ENCODE measurements around the gene PSTPIP2.

Gene PSTPIP2

GRCh38 chr18:45957100-45957499, 115.0 kb downstream of the PSTPIP2 start:
- H3K4me1 ChIP-seq (ENCODE audit: low read length) = no peaks in the 10 kb centered on the region
- no peaks in the 10 kb centered on the region; the same call in 1 of the 2 replicates for H3K79me2 ChIP-seq (ENCODE audit: low read length)
- peaks cover 25% of the 10 kb centered on the region for H3K36me3 ChIP-seq (replicated peaks; ENCODE audit: low read depth, low read length)
- H3K9ac ChIP-seq (ENCODE audit: low read length) = no peak overlapping the region
- no peak overlapping the region for H3K4me3 ChIP-seq (ENCODE audit: low read length)
- no peak for TF ChIP-seq EZH2phosphoT487 (IDR thresholded peaks at IDR 0.05; ENCODE audit: low read depth)
- TF ChIP-seq CTCF (IDR thresholded peaks at IDR 0.05; ENCODE audit: low read depth, low read length) = no peak
- H4K20me1 ChIP-seq (ENCODE audit: insufficient read depth, low read length) = peaks cover 4% of the 10 kb centered on the region; the same call in 1 of the 2 replicates
- no peak overlapping the region for H3K27ac ChIP-seq (ENCODE audit: low read length)
- H3K27me3 ChIP-seq (ENCODE audit: low read depth, low read length) = no peaks in the 10 kb centered on the region
- H2AFZ ChIP-seq (ENCODE audit: low read depth, low read length) = no peak overlapping the region
- H3K4me2 ChIP-seq (ENCODE audit: low read length) = no peak overlapping the region
- no peaks in the 10 kb centered on the region for H3K9me3 ChIP-seq (ENCODE audit: insufficient read depth, low read length)

GRCh38 chr18:45954070-45954934, 117.8 kb downstream of the PSTPIP2 start:
- Histone ChIP-seq H3K4me3 (ENCODE audit: low read length) (no peak overlapping the region), H3K27ac (ENCODE audit: low read length) (no peak overlapping the region), H3K36me3 (replicated peaks; ENCODE audit: low read depth, low read length) (peaks cover 33% of the 10 kb centered on the region), H3K9ac (ENCODE audit: low read length) (no peak overlapping the region), H3K27me3 (ENCODE audit: low read depth, low read length) (no peaks in the 10 kb centered on the region), H3K79me2 (ENCODE audit: low read length) (no peaks in the 10 kb centered on the region), H4K20me1 (ENCODE audit: insufficient read depth, low read length) (peaks cover 4% of the 10 kb centered on the region; the same call in 1 of the 2 replicates), H3K4me2 (ENCODE audit: low read length) (no peak overlapping the region), H3K4me1 (ENCODE audit: low read length) (no peaks in the 10 kb centered on the region), H2AFZ (ENCODE audit: low read depth, low read length) (no peak overlapping the region), H3K9me3 (ENCODE audit: insufficient read depth, low read length) (no peaks in the 10 kb centered on the region)
- TF ChIP-seq EZH2phosphoT487 (IDR thresholded peaks at IDR 0.05; ENCODE audit: low read depth) = no peak
- no peak for TF ChIP-seq CTCF (IDR thresholded peaks at IDR 0.05; ENCODE audit: low read depth, low read length)

- Histone ChIP-seq H3K4me2 (ENCODE audit: low read length) (no peak overlapping the region), H3K79me2 (ENCODE audit: low read length) (no peaks in the 10 kb centered on the region), H3K4me3 (ENCODE audit: low read length) (no peak overlapping the region), H3K4me1 (ENCODE audit: low read length) (no peaks in the 10 kb centered on the region), H4K20me1 (ENCODE audit: insufficient read depth, low read length) (peaks cover 4% of the 10 kb centered on the region; the same call in 1 of the 2 replicates), H3K27me3 (ENCODE audit: low read depth, low read length) (no peaks in the 10 kb centered on the region), H3K9ac (ENCODE audit: low read length) (no peak overlapping the region), H3K9me3 (ENCODE audit: insufficient read depth, low read length) (no peaks in the 10 kb centered on the region), H3K27ac (ENCODE audit: low read length) (no peak overlapping the region), H2AFZ (ENCODE audit: low read depth, low read length) (no peak overlapping the region), H3K36me3 (replicated peaks; ENCODE audit: low read depth, low read length) (peaks cover 52% of the 10 kb centered on the region)
- no peak for TF ChIP-seq EZH2phosphoT487 (IDR thresholded peaks at IDR 0.05; ENCODE audit: low read depth)
Measured at GRCh38 chr18:45951016-45951714, 120.9 kb downstream of the PSTPIP2 start.

GRCh38 chr18:45945669-45946068, 126.4 kb downstream of the PSTPIP2 start:
- Histone ChIP-seq H3K4me1 (ENCODE audit: low read length) (no peaks in the 10 kb centered on the region), H3K4me2 (ENCODE audit: low read length) (no peak overlapping the region), H3K27ac (ENCODE audit: low read length) (no peak overlapping the region), H3K27me3 (ENCODE audit: low read depth, low read length) (no peaks in the 10 kb centered on the region), H3K9ac (ENCODE audit: low read length) (no peak overlapping the region), H4K20me1 (ENCODE audit: insufficient read depth, low read length) (no peaks in the 10 kb centered on the region), H2AFZ (ENCODE audit: low read depth, low read length) (no peak overlapping the region), H3K4me3 (ENCODE audit: low read length) (no peak overlapping the region), H3K79me2 (ENCODE audit: low read length) (no peaks in the 10 kb centered on the region), H3K9me3 (ENCODE audit: insufficient read depth, low read length) (no peaks in the 10 kb centered on the region), H3K36me3 (replicated peaks; ENCODE audit: low read depth, low read length) (peaks cover 61% of the 10 kb centered on the region)
- TF ChIP-seq EZH2phosphoT487 (IDR thresholded peaks at IDR 0.05; ENCODE audit: low read depth) (no peak), CTCF (IDR thresholded peaks at IDR 0.05; ENCODE audit: low read depth, low read length) (no peak)
